HG03565 (cell line): ENCODE measurements around the gene WRAP53.

Experiments
- ATAC-seq: cut with Tn5 transposase; IDR thresholded peaks from one replicate; pipeline ENCODE4 v1.9.1; 2021; ENCODE audit warnings: mild to moderate bottlenecking, moderate library complexity; ENCODE audit not compliant: unreplicated experiment

The WRAP53 gene

DNA sequence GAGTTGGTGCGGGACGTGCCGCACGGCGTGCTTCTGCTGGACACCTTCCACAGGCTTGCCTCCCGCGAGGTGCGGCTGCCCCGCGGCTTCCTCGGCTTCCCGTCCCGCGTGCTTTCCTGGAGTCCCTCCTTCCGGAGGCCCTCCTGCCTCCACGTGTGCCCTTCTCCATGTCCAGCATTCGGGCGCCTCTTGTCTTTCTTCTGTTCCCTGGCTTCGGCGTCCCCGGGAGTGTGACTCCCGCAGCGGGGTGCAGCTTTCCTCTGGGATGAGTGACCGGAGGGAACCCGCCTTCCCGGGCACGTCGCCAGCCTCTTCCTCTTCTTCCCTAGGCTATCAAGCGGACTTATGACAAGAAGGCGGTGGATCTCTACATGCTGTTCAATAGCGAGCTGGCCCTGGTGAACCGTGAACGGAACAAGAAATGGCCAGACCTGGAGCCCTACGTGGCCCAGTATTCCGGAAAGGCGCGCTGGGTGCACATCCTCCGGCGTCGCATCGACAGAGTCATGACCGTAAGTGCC lies 52.3 kb downstream of the WRAP53 start:
- ATAC-seq: no peak

DNA sequence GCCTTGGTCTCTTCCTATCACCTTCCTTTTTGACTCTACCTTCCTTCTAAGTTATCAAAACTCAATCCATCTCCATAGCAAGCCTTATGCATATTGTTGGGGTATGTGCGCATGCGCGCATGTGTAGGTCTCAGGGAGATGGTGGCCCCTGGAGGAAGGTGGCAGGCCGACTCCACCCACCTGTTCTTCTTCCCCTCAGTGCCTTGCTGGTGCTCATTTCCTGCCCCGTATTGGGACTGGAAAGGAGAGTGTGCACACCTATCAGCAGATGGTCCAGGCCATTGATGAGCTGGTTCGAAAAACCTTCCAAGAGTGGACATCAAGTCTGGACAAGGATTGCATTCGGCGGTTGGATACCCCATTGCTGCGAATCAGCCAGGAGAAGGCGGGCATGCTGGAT lies 54.5 kb downstream of the WRAP53 start:
- ATAC-seq: no peak

DNA sequence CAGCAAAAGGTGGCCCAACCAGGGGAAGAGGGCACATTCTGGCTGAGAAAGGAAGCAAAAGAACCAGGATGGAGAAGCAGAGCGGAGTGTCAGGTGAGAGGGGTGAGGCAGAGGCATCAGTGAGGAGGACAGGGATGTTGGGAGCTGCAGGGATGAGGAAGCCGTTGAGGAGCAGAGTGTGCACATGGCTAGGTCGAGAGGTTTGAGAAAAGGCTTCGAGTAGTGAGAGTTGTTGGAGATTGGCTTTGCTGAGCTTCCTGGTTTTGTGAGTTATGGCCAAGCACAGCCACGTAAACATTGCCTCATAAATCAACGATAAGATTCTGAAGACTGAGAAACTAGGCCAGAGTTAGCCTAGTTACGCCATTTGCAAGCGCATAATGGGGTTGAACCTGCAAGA lies 56.1 kb downstream of the WRAP53 start:
- no peak for ATAC-seq

DNA sequence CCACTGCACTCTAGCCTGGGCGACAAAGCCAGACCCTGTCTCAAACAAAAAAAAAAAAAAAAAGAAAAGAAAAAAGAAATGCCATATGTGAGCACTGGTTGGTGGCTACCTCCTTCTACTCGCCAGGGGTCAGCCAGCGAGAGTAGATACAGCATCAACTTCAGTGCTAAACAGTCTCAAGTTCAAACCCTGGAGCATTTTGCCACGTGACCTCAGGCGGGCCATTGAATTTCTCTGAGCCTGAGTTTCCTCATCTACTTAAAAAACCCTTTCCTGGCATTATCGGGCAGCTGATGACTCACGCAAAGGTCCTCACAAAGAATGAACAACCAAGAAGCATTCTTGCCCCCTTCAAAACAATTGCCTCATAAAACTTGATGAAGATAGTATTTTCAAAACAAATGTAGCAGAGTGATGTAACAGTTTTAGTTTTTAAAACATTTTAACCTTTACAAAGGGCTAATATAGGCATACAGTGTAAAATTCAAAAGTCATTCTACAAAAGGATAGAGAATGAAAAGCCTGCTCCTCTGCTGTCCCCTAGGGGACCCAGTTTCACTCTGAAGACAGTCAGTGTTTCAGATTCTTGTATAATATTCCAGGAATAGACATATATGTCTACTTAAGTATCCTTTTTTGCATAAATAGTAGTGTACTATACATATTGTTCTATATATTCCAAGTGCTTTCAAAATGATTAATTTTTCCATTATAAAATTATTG lies 57.6 kb downstream of the WRAP53 start:
- no peak for ATAC-seq

DNA sequence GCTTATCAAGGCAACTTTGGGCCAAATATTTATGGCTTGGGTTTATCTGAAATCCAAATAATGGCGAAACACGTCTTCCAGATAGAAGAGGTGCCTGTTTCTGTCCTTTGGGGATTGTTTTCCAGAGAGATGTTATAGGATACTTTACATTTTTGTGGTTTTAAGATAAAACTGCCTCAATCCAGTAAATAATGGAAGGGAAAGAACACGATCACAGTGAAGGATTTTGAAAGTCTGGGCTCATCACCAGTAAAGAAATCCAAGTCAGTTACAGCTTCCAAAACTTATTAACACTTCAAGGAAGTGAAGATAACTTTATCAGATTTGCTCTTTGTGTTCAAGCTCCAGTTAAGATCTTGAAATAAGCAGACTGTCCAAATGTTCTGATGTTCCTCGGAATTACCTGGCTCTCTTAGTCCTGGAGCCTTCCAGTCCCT lies 59.4 kb downstream of the WRAP53 start:
- no peak for ATAC-seq

DNA sequence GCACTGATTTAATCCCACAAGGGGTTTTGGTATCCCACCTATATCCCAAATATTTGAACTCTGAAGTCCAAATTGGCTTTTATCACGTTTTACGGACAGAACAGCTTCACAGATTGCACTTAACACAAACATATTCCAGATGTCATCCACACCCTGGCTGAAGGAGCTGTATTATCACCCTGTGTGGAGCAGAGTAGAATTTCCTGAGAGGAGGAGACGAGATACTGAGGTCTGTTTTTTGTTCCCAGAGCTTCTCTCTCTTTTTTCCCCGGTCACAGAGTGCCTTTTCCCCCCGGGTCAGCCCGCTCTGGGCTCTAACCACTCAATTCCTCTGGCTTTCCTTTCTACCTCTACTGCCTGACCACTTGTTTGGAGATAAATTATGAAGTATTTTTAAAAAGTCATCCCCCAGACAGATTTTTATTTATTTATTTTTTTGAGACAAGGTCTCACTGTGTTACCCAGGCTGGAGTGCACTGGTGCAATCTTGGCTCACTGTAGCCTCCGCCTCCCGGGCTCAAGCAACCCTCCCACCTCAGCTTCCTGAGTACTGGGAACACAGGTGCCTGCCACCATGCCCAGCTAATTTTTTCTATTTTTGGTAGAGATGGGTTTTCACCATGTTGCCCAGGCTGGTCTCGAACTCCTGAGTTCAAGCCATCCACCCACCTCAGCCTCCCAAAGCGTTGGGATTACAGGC lies 59.9 kb downstream of the WRAP53 start:
- no peak for ATAC-seq

DNA sequence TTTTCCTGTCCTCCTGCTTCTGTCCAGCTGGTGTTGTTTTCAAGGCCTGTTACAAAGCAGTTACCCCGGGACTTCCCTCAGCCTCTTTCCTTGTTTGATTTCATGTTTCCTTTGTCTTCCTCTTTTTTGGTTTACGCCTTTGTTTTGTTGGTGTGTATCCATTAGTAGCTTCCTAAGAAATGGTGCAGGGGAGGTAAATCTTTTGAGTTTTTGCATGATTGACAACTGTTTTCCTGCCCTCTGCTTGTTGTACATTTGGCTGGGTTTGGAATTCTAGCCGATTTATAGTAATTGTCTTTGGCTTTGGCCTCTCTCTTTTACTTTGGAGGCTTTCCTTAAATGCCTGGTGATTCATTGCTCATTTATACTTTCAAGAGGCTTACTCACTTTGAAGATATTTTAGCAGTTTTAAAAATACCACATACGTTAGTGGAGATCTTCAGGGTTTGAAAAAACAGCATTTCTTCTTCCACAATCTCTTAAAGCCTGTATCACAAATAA lies 62.1 kb downstream of the WRAP53 start:
- ATAC-seq: no peak
